ENCODE measurements around the gene C10orf53.

Gene C10orf53

GRCh38 chr10:49649294-49649693 lies 30.2 kb upstream of the C10orf53 start:
- no peak for DNase-seq (ENCODE audit: low read depth)
- TF ChIP-seq, protein P1, sequence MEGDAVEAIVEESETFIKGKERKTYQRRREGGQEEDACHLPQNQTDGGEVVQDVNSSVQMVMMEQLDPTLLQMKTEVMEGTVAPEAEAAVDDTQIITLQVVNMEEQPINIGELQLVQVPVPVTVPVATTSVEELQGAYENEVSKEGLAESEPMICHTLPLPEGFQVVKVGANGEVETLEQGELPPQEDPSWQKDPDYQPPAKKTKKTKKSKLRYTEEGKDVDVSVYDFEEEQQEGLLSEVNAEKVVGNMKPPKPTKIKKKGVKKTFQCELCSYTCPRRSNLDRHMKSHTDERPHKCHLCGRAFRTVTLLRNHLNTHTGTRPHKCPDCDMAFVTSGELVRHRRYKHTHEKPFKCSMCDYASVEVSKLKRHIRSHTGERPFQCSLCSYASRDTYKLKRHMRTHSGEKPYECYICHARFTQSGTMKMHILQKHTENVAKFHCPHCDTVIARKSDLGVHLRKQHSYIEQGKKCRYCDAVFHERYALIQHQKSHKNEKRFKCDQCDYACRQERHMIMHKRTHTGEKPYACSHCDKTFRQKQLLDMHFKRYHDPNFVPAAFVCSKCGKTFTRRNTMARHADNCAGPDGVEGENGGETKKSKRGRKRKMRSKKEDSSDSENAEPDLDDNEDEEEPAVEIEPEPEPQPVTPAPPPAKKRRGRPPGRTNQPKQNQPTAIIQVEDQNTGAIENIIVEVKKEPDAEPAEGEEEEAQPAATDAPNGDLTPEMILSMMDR (IDR thresholded peaks at IDR 0.05; ENCODE audit: low read depth, low read length, missing control alignments), result no peak
- no peak overlapping the region for H3K4me3 ChIP-seq (ENCODE audit: low read depth, low read length)

DNA sequence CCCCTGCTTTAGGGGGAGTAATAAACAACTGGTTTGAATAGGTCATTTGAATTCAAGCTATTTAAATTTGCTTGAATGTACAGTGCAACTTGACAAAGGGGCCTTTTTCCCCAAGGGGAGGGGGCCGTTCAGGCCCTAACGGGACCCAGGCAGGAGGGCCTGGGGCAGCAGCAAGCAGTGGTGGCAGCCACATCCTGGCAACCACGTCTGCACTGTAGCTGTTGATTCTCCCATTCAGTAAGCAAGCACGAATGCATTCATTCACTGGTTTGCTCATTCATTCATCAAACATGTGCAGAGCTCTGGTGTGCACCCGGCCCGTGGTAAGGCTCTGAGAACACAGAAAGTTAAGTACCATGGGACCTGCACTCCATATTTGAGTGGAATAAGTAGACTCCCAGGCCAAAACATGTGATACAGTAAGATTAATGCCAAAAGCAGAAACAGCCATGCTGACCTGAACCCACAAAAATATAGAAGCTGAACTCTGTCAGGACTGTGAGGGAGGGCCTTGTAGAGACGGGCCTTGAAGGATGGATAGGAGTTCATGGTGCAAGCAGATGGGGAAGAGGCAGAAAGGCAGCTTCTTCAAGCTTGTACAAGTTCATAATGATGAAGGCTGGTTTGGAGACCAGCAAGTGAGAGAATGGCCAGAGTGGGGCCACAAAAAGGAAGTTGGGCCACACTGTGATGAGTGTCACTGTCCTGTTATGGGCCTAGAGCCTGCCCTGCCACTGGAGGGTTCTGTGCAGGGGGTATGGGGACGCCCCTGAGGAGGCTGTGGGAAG lies 29.3 kb upstream of the C10orf53 start:
- H3K4me3 ChIP-seq (ENCODE audit: low read depth, low read length), result no peak overlapping the region
- DNase-seq (ENCODE audit: low read depth), result no peak
- TF ChIP-seq, protein P1 (IDR thresholded peaks at IDR 0.05; ENCODE audit: low read depth, low read length, missing control alignments), result no peak

- TF ChIP-seq, protein P1 (IDR thresholded peaks at IDR 0.05; ENCODE audit: low read depth, low read length, missing control alignments), result no peak
- DNase-seq (ENCODE audit: low read depth), result no peak
- no peak overlapping the region for H3K4me3 ChIP-seq (ENCODE audit: low read depth, low read length)
Observed at GRCh38 chr10:49650724-49651034, 28.8 kb upstream of the C10orf53 start.

- no peak overlapping the region for H3K4me3 ChIP-seq (ENCODE audit: low read depth, low read length)
- DNase-seq (ENCODE audit: low read depth), result no peak
- TF ChIP-seq, protein P1 (IDR thresholded peaks at IDR 0.05; ENCODE audit: low read depth, low read length, missing control alignments), result no peak
Observed at GRCh38 chr10:49651039-49651835, 28.2 kb upstream of the C10orf53 start.

GRCh38 chr10:49651917-49652316 lies 27.5 kb upstream of the C10orf53 start:
- TF ChIP-seq, protein P1 (IDR thresholded peaks at IDR 0.05; ENCODE audit: low read depth, low read length, missing control alignments), result no peak
- H3K4me3 ChIP-seq (ENCODE audit: low read depth, low read length), result no peak overlapping the region
- DNase-seq (ENCODE audit: low read depth), result no peak

DNA sequence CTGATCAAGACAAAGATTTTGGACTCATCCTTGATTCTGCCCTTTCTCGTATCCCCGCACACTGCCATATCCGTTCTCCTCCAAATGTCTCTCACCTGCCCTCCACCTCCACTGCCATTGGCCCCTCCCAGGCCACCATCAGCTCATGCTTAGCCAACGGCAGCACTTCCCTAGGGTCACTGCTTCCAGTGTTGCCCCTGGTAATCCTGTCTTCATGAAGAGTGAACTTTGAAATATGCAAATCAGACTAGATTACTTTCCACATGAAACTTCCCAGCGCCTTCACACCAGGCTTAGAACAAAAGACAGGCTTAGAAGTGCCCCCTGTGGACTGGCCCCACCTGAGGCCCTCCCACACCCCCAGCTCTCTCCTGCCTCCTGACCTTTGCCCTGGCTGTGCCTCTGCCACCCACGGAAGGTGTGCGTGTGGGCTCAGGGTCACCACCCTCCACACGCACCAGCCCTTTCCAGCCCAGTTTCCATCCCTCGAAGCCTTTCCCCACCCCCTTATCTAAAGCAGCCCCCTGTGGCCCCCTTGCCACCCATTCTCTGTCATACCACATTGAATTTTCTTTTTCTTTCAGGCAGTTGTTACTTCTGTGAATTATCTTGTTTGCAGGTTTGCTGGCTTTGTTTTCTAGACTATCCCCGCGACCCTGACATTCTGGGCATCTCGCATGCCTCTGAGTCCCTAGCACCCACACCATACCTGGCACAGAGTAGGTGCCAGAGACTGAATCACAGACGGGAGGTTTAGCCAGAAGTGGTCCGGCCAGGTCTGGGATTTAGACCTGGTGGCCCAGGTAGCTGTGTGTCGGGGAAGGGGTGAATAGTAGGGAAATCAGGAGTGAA lies 26.8 kb upstream of the C10orf53 start:
- H3K4me3 ChIP-seq (ENCODE audit: low read depth, low read length), result no peak overlapping the region
- TF ChIP-seq, protein P1 (IDR thresholded peaks at IDR 0.05; ENCODE audit: low read depth, low read length, missing control alignments), result no peak
- no peak for DNase-seq (ENCODE audit: low read depth)
